Measurements from ENCODE around the gene ZFTA. TPM values are rescaled to one million over a fixed set of nuclear protein-coding genes. Genes with fewer than 3 reads are reported as not detected.
A peak's percentile ranks its signal among the peaks of the same experiment; 100 is the strongest.

The ZFTA gene
- polyA plus RNA-seq, 1 donor = 35.1 TPM

- no peak for DNase-seq
Measured at GRCh38 chr11:63749624-63750023, 19.0 kb downstream of the ZFTA start.

- DNase-seq = no peak
Measured at GRCh38 chr11:63747011-63747410, 21.6 kb downstream of the ZFTA start.

- no peak for DNase-seq
Measured at GRCh38 chr11:63745304-63746170, 23.0 kb downstream of the ZFTA start.

GRCh38 chr11:63738720-63739360, 29.7 kb downstream of the ZFTA start:
- DNase-seq = peak; percentile 68

- DNase-seq = no peak
Measured at GRCh38 chr11:63737718-63738117, 30.9 kb downstream of the ZFTA start.

- DNase-seq = no peak
Measured at GRCh38 chr11:63736864-63737263, 31.7 kb downstream of the ZFTA start.

GRCh38 chr11:63729326-63729725, 39.2 kb downstream of the ZFTA start:
- DNase-seq = no peak

- no peak for DNase-seq
Measured at GRCh38 chr11:63720611-63721010, 48.0 kb downstream of the ZFTA start.

- DNase-seq = no peak
Measured at GRCh38 chr11:63719987-63720386, 48.6 kb downstream of the ZFTA start.

GRCh38 chr11:63719001-63719400, 49.6 kb downstream of the ZFTA start:
- no peak for DNase-seq

Other genes with a start within 250 kb of the ZFTA start
- gene PLAAT4, start 232.0 kb downstream of the ZFTA start, polyA plus RNA-seq (ENCODE audit: insufficient read length) = 5.4 TPM
- gene PLAAT2, start 205.4 kb downstream of the ZFTA start, polyA plus RNA-seq (ENCODE audit: insufficient read length) = not detected
- gene PLAAT3, start 154.3 kb downstream of the ZFTA start, polyA plus RNA-seq (ENCODE audit: insufficient read length) = 37.5 TPM
- gene ATL3, start 97.4 kb downstream of the ZFTA start, polyA plus RNA-seq (ENCODE audit: insufficient read length) = 14.1 TPM
- gene RTN3, start 87.3 kb downstream of the ZFTA start, polyA plus RNA-seq (ENCODE audit: insufficient read length) = 56.8 TPM
- 21.3 TPM for gene SPINDOC, start 44.7 kb upstream of the ZFTA start, polyA plus RNA-seq (ENCODE audit: insufficient read length)
- 19.8 TPM for gene MARK2, start 70.3 kb upstream of the ZFTA start, polyA plus RNA-seq (ENCODE audit: insufficient read length)
- 11.0 TPM for gene RCOR2, start 148.4 kb upstream of the ZFTA start, polyA plus RNA-seq (ENCODE audit: insufficient read length)
- 17.1 TPM for gene NAA40, start 170.2 kb upstream of the ZFTA start, polyA plus RNA-seq (ENCODE audit: insufficient read length)
- 261 TPM for gene COX8A, start 205.8 kb upstream of the ZFTA start, polyA plus RNA-seq (ENCODE audit: insufficient read length)
- gene OTUB1, start 217.7 kb upstream of the ZFTA start, polyA plus RNA-seq (ENCODE audit: insufficient read length) = 49.5 TPM